Thoracic aorta (tissue), 2 donors: ENCODE data around the gene MALAT1. TPM values are rescaled to one million over a fixed set of nuclear protein-coding genes. Genes with fewer than 3 reads are reported as not detected.
"Not testable (repeated sequence)": the region's sequence is repeated elsewhere in the genome, so short reads cannot be mapped to it uniquely, and the experiment has no call there.

Experiments
- ATAC-seq: fragments of 150-250 bp; one replicate; pipeline ENCODE4 v1.8.0; 2017; ENCODE audit warnings: low read depth; ENCODE audit not compliant: insufficient number of reproducible peaks, low FRiP score
- DNase-seq: peaks from one replicate; pipeline ENCODE4 v3.0.0-alpha.2; 2020; ENCODE audit warnings: low spot score
- H3K27ac ChIP-seq, 2 donors: fragments of 200-600 bp; sonication (generic); 1 replicate in 1 of 2; 2 replicates in 1 of 2; pipeline ENCODE4 v1.5.1; 2016; ENCODE audit warnings: mild to moderate bottlenecking in 2 of 2, moderate library complexity in 2 of 2
- H3K27me3 ChIP-seq: fragments of 200-600 bp; sonication (generic); replicated peaks from 2 replicates; pipeline ENCODE4 v1.6.0; 2016; ENCODE audit warnings: mild to moderate bottlenecking; ENCODE audit not compliant: insufficient read depth
- H3K36me3 ChIP-seq: fragments of 200-600 bp; sonication (generic); one replicate; pipeline ENCODE4 v1.5.1; 2016
- H3K4me1 ChIP-seq, 2 donors: fragments of 200-600 bp; sonication (generic); 1 replicate in 1 of 2; 2 replicates in 1 of 2; pipeline versions ENCODE4 v1.5.1 to v1.6.0; 2016; ENCODE audit warnings: low read depth in 2 of 2, mild to moderate bottlenecking in 1 of 2; ENCODE audit not compliant: control insufficient read depth in 1 of 2
- H3K4me3 ChIP-seq: fragments of 200-600 bp; sonication (generic); 2 replicates; pipeline ENCODE4 v1.5.1; 2016; ENCODE audit warnings: mild to moderate bottlenecking
- H3K9me3 ChIP-seq: fragments of 200-600 bp; sonication (generic); 2 replicates; pipeline ENCODE4 v1.5.1; 2016
- CTCF ChIP-seq: fragments of 200-600 bp; sonication (generic); IDR thresholded peaks from one replicate; pipeline ENCODE4 v1.5.1; 2019; ENCODE audit warnings: antibody characterized with exemption
- total RNA-seq, 2 donors: library from RNA; depleted of rRNA; stranded (reverse); fragments of >200 nt; gene quantifications; one replicate each; pipeline versions ENCODE4 v1.1.0 to v1.2.3, GENCODE V29; 2016

The MALAT1 gene
- total RNA-seq, 2 donors from 2014 or later = 20,776 to 38,952 TPM

DNA sequence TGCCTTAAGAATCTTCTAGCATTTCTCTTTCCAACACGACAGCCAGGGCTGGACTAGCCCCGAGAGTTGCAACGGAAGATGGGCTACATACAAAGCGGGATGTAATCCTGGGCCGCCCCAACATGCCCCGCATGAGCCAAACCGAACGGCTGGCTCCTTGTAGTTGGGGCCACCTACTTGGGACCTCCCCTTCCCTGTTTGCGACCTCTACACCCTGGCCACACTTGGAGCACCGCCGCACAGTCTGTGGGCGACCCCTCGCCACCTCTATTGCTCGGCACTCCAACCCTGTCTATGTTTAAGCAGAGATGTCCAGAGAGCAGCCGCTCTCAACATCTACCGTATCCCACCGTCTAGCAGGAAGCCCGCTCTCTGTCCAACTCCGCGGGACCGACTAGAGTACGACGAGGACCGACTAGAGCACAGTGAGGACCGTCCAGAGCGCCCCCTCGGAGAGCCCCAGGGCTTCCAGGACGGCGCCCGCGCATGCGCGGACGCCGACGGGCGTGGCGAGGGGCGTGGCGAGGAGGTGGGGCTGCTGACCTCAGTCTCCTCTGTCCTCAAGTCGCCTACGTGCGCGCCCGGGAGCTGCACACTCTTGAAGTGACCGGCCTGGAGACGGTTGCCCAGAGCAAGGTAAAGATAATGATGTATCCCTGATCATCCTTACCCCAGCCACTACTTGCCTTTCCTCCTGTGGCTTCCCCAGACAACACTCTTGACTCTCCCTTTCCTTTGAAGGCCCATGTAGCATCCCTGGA is 44.0 kb upstream of the MALAT1 start:
- TF ChIP-seq CTCF = no peak
- H3K4me3 ChIP-seq = peak overlapping the region; percentile 71
- peak; percentile 73 for ATAC-seq
- H3K9me3 ChIP-seq = no peaks in the 10 kb centered on the region
- H3K4me1 ChIP-seq = peaks cover 15 to 25% of the 10 kb centered on the region in 2 donors
- no peaks in the 10 kb centered on the region for H3K36me3 ChIP-seq
- H3K27ac ChIP-seq = peak overlapping the region; percentile 84 to 85
- DNase-seq = peak; percentile 64
- no peaks in the 10 kb centered on the region for H3K27me3 ChIP-seq

GRCh38 chr11:65456418-65456817 is 42.4 kb upstream of the MALAT1 start:
- Histone ChIP-seq H3K4me1 (peaks cover 15 to 25% of the 10 kb centered on the region in 2 donors), H3K27me3 (no peaks in the 10 kb centered on the region), H3K36me3 (no peaks in the 10 kb centered on the region), H3K27ac (no peak overlapping the region), H3K4me3 (no peak overlapping the region), H3K9me3 (no peaks in the 10 kb centered on the region)
- no peak for ATAC-seq
- no peak for DNase-seq
- TF ChIP-seq CTCF = no peak

- H3K27me3 ChIP-seq = no peaks in the 10 kb centered on the region
- peaks cover 4 to 7% of the 10 kb centered on the region in 2 donors for H3K4me1 ChIP-seq
- H3K27ac ChIP-seq = no peak overlapping the region
- H3K4me3 ChIP-seq = no peak overlapping the region
- no peaks in the 10 kb centered on the region for H3K9me3 ChIP-seq
- DNase-seq (no peak), ATAC-seq (no peak)
- TF ChIP-seq CTCF = no peak
- no peaks in the 10 kb centered on the region for H3K36me3 ChIP-seq
These were observed 39.3 kb upstream of the MALAT1 start for GRCh38 chr11:65459552-65459951.

DNA sequence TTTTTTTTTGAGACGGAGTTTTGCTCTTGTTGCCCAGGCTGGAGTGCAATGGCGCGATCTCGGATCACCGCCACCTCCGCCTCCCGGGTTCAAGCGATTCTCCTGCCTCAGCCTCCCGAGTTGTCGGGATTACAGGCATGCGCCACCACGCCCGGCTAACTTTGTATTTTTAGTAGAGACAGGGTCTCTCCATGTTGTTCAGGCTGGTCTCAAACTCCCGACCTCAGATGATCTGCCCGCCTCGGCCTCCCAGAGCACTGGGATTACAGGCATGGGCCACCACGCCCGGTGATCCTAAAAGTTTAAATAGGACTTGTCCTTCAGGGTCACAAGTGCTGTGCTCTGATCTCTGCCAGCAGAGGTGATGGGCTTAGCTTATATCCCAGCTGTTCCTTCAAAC is 33.4 kb upstream of the MALAT1 start:
- not testable (repeated sequence) for H3K9me3 ChIP-seq, H3K27ac ChIP-seq, DNase-seq

DNA sequence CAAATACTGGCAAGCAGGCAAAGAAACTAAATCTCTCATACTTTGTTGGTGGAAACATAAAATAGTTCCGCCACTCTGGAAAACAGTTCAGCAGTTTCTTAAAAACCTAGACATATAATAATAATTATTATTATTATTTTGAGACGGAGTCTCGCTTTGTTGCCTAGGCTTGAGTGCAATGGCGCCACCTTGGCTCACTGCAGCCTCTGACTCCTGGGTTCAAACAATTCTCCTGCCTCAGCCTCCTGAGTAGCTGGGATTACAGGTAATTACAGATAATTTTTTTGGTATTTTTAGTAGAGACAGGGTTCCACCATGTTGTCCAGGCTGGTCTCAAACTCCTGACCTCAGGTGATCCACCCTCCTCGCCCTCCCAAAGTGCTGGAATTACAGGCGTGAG is 31.5 kb upstream of the MALAT1 start:
- H3K4me1 ChIP-seq = peaks cover 16 to 18% of the 10 kb centered on the region in 2 donors
- H3K27ac ChIP-seq, H3K4me3 ChIP-seq, ATAC-seq, H3K27me3 ChIP-seq, H3K9me3 ChIP-seq, H3K36me3 ChIP-seq, DNase-seq: not testable (repeated sequence)

More for the DNA sequence above, 33.4 kb upstream of the MALAT1 start:
- not testable (repeated sequence) for ATAC-seq, H3K27me3 ChIP-seq, H3K4me3 ChIP-seq, H3K36me3 ChIP-seq, H3K4me1 ChIP-seq

DNA sequence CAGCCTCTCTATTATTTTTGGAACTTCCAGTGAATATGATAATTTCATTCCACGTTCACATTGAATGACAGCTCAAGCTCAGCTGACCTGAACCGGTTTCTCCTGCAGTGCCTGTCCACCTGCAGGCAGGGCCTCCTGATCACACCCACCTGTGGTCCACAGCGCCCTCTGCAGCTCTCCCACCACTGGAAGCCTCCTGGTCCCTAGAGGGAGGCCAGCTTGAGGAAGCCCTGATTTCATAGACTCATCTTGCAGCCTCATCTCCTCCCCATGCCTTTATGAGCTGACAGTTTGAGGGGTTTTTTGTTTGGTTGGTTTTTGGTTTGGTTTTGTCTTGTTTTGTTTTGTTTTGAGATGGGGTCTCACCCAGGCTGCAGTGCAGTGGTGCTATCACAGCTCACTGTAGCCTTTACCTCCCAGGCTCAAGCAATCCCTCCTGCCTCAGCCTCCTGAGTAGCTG is 29.9 kb upstream of the MALAT1 start:
- H3K4me1 ChIP-seq = peaks cover 27 to 33% of the 10 kb centered on the region in 2 donors
- H3K27me3 ChIP-seq = no peaks in the 10 kb centered on the region
- H3K27ac ChIP-seq = peak overlapping the region in 1 of 2 donors; percentile 34
- peak; percentile 17 for TF ChIP-seq CTCF
- no peak overlapping the region for H3K4me3 ChIP-seq
- DNase-seq (no peak), ATAC-seq (no peak)
- no peaks in the 10 kb centered on the region for H3K9me3 ChIP-seq
- H3K36me3 ChIP-seq = no peaks in the 10 kb centered on the region
